ENCODE results near the gene TEX54. TPM values are rescaled to one million over a fixed set of nuclear protein-coding genes. Genes with fewer than 3 reads are reported as not detected.
A peak's percentile ranks its signal among the peaks of the same experiment; 100 is the strongest.

The TEX54 gene
- total and polyA plus RNA-seq, 8 donors: not detected

GRCh38 chr11:62805076-62805892 lies 27.4 kb downstream of the TEX54 start, which contains the start of gene NXF1:
Gene NXF1, minus strand, starts transcription at chr11:62805440. Its CDS starts 84 bp downstream, at chr11:62805356.
- DNase-seq: peak; percentile 97 to 98
- TF ChIP-seq, protein P1, sequence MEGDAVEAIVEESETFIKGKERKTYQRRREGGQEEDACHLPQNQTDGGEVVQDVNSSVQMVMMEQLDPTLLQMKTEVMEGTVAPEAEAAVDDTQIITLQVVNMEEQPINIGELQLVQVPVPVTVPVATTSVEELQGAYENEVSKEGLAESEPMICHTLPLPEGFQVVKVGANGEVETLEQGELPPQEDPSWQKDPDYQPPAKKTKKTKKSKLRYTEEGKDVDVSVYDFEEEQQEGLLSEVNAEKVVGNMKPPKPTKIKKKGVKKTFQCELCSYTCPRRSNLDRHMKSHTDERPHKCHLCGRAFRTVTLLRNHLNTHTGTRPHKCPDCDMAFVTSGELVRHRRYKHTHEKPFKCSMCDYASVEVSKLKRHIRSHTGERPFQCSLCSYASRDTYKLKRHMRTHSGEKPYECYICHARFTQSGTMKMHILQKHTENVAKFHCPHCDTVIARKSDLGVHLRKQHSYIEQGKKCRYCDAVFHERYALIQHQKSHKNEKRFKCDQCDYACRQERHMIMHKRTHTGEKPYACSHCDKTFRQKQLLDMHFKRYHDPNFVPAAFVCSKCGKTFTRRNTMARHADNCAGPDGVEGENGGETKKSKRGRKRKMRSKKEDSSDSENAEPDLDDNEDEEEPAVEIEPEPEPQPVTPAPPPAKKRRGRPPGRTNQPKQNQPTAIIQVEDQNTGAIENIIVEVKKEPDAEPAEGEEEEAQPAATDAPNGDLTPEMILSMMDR (IDR thresholded peaks at IDR 0.05): peak in 2 of 7 experiments; percentile 9 to 13
- TF ChIP-seq EP300 (IDR thresholded peaks at IDR 0.05) (no peak), POLR2AphosphoS5 (IDR thresholded peaks at IDR 0.05) (peak; percentile 100), POLR2A (IDR thresholded peaks at IDR 0.05) (peak in 2 of 4 donors; percentile 95 to 97)
- H3K9me3 ChIP-seq: no peaks in the 10 kb centered on the region
- 0 to 2% (median 1%) methylated on average over 16 to 77 of the region's 77 CpGs for WGBS, 5 donors
- H3K27me3 ChIP-seq: no peaks in the 10 kb centered on the region
- intact Hi-C loops (cut with DNase I; ENCODE audit: low total_unique reads): no loop called here
- H3K27ac ChIP-seq: peak within 1 kb of the TSS; percentile 90 to 97 (median 92)
- peaks cover 30 to 44% (median 42%) of the 10 kb centered on the region in 4 donors for H3K36me3 ChIP-seq
- H3K4me3 ChIP-seq: peak within 1 kb of the TSS; percentile 65 to 97 (median 92)
- H3K4me1 ChIP-seq: peaks cover 15 to 45% (median 32%) of the 10 kb centered on the region in 4 donors

DNA sequence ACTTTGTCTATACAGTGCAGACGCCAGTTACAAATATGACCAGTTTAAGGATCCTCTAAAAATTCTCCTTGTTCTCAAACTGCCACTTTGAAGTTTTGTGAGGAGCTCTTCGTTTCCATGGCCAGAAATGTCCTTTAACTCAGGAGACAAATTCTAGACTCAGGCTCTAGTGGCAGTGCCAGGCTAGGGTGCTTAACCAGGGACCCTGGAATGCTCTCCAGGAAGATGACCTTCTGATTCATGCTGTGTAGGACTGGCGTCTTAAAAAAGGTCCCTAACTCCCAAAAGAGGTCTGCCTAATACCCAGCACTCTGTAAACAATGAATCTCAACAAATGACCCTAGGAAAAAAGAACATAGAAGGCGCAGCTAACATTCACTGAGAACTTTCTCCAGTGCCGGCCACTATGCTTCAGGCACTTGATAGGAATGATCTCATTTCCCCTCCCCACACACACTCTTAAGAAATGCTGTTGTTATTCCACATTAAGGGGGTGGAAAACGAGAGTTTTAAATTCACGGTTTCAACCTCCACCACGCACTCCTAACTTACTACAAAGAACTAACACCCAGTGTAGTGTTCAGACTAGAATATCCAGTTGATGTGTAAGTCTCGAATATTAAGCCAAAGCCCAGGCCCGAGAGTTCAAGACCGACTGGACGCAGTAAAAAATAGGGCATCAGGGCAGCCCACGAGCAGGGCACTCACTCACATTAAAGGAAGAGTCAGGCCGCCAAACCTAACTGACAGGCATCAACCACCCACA lies 28.1 kb downstream of the TEX54 start:
- DNase-seq: peak; percentile 26 to 44
- WGBS, 5 donors: 1 to 4% (median 2%) methylated on average over 14 of the region's 14 CpGs
- TF ChIP-seq POLR2AphosphoS5 (IDR thresholded peaks at IDR 0.05) (peak in 1 of 3 donors; percentile 4), EP300 (IDR thresholded peaks at IDR 0.05) (no peak)
- H3K4me3 ChIP-seq: peak overlapping the region; percentile 65 to 97 (median 92)
- peak overlapping the region; percentile 90 to 97 (median 92) for H3K27ac ChIP-seq
- intact Hi-C loops (cut with DNase I; ENCODE audit: low total_unique reads): no loop called here
- H3K4me1 ChIP-seq: peaks cover 15 to 45% (median 32%) of the 10 kb centered on the region in 4 donors
- no peaks in the 10 kb centered on the region for H3K9me3 ChIP-seq
- no peaks in the 10 kb centered on the region for H3K27me3 ChIP-seq
- H3K36me3 ChIP-seq: peaks cover 38 to 52% (median 50%) of the 10 kb centered on the region in 4 donors

- H3K4me1 ChIP-seq: peaks cover 11 to 31% (median 24%) of the 10 kb centered on the region in 4 donors
- no peaks in the 10 kb centered on the region for H3K27me3 ChIP-seq
- no peak overlapping the region for H3K27ac ChIP-seq
- no peak overlapping the region for H3K4me3 ChIP-seq
- WGBS, 5 donors: 85 to 95% (median 93%) methylated on average over 4 of the region's 4 CpGs
- TF ChIP-seq POLR2A (IDR thresholded peaks at IDR 0.05): no peak
- TF ChIP-seq EP300 (IDR thresholded peaks at IDR 0.05): no peak
- TF ChIP-seq, protein P1 (IDR thresholded peaks at IDR 0.05): no peak
- no peak for TF ChIP-seq POLR2AphosphoS5 (IDR thresholded peaks at IDR 0.05)
- intact Hi-C loops (cut with DNase I; ENCODE audit: low total_unique reads): no loop called here
- DNase-seq: no peak
- no peaks in the 10 kb centered on the region for H3K9me3 ChIP-seq
- H3K36me3 ChIP-seq: peaks cover 71 to 77% (median 76%) of the 10 kb centered on the region in 4 donors
These were observed 31.6 kb downstream of the TEX54 start for GRCh38 chr11:62801071-62801470.

- H3K4me1 ChIP-seq: peaks cover 6 to 26% (median 18%) of the 10 kb centered on the region in 4 donors
- DNase-seq: no peak
- H3K27ac ChIP-seq: no peak overlapping the region
- TF ChIP-seq, protein P1 (IDR thresholded peaks at IDR 0.05): no peak
- TF ChIP-seq EP300 (IDR thresholded peaks at IDR 0.05) (no peak), POLR2A (IDR thresholded peaks at IDR 0.05) (no peak), POLR2AphosphoS5 (IDR thresholded peaks at IDR 0.05) (no peak)
- H3K27me3 ChIP-seq: no peaks in the 10 kb centered on the region
- WGBS, 5 donors: 89 to 93% (median 90%) methylated on average over 7 to 10 of the region's 10 CpGs
- intact Hi-C loops (cut with DNase I; ENCODE audit: low total_unique reads): loop anchor here (10.0 kb wide), 1 partner anchor 55 kb away; no protein-coding TSS in a partner anchor
- no peaks in the 10 kb centered on the region for H3K9me3 ChIP-seq
- peaks cover 87 to 93% (median 92%) of the 10 kb centered on the region in 4 donors for H3K36me3 ChIP-seq
- H3K4me3 ChIP-seq: no peak overlapping the region
These were observed 33.2 kb downstream of the TEX54 start for GRCh38 chr11:62799486-62799885.

All from stomach (tissue), 9 donors.